ENCODE data around the gene MED29. TPM values are rescaled to one million over a fixed set of nuclear protein-coding genes. Genes with fewer than 3 reads are reported as not detected.

Gene MED29
- total RNA-seq, 1 experiment from 2014 or later: 20.7 TPM

GRCh38 chr19:39410017-39410830 is 19.0 kb downstream of the MED29 start:
- peak; percentile 67 for DNase-seq (ENCODE audit: low read depth)

- DNase-seq (ENCODE audit: low read depth): no peak
These were observed 19.6 kb downstream of the MED29 start for GRCh38 chr19:39410831-39411080.

GRCh38 chr19:39411081-39411831 is 20.1 kb downstream of the MED29 start:
- no peak for DNase-seq (ENCODE audit: low read depth)

GRCh38 chr19:39411832-39412099 is 20.6 kb downstream of the MED29 start:
- DNase-seq (ENCODE audit: low read depth): peak; percentile 90

GRCh38 chr19:39412100-39412866 is 21.1 kb downstream of the MED29 start, which contains the start of gene PLEKHG2:
TSS of gene PLEKHG2 (plus strand) at chr19:39412669. CDS start at chr19:39414087, 1,418 bp downstream.
- DNase-seq (ENCODE audit: low read depth): peak; percentile 98

- DNase-seq (ENCODE audit: low read depth): no peak
These were observed 21.7 kb downstream of the MED29 start for GRCh38 chr19:39412867-39413271.

GRCh38 chr19:39413272-39413910 is 22.2 kb downstream of the MED29 start:
- peak; percentile 56 for DNase-seq (ENCODE audit: low read depth)

GRCh38 chr19:39413911-39414608 is 22.9 kb downstream of the MED29 start:
- DNase-seq (ENCODE audit: low read depth): peak; percentile 45

GRCh38 chr19:39415111-39416046 is 24.2 kb downstream of the MED29 start:
- no peak for DNase-seq (ENCODE audit: low read depth)

- DNase-seq (ENCODE audit: low read depth): no peak
These were observed 25.3 kb downstream of the MED29 start for GRCh38 chr19:39416152-39417120.

- no peak for DNase-seq (ENCODE audit: low read depth)
These were observed 26.4 kb downstream of the MED29 start for GRCh38 chr19:39417463-39418181.

GRCh38 chr19:39419003-39419402 is 27.8 kb downstream of the MED29 start:
- DNase-seq (ENCODE audit: low read depth): no peak

GRCh38 chr19:39420769-39421168 is 29.6 kb downstream of the MED29 start:
- DNase-seq (ENCODE audit: low read depth): no peak

GRCh38 chr19:39422020-39422419 is 30.8 kb downstream of the MED29 start:
- no peak for DNase-seq (ENCODE audit: low read depth)

- no peak for DNase-seq (ENCODE audit: low read depth)
These were observed 32.3 kb downstream of the MED29 start for GRCh38 chr19:39423258-39424086.

GRCh38 chr19:39424934-39425333 is 33.8 kb downstream of the MED29 start:
- DNase-seq (ENCODE audit: low read depth): no peak

- DNase-seq (ENCODE audit: low read depth): no peak
These were observed 34.6 kb downstream of the MED29 start for GRCh38 chr19:39425744-39426143.

GRCh38 chr19:39426170-39426569 is 35.0 kb downstream of the MED29 start:
- no peak for DNase-seq (ENCODE audit: low read depth)
